HCT116 (cell line): Measurements from ENCODE around the gene CST1.
"Not testable (repeated sequence)": the region's sequence is repeated elsewhere in the genome, so short reads cannot be mapped to it uniquely, and the experiment has no call there.

ENCODE experiments used
- CTCF ChIP-seq, 3 experiments: fragments of 200-600 bp in 1 of 3; sonication (generic) in 1 of 3; IDR thresholded peaks in 2 of 3; conservative IDR thresholded peaks in 1 of 3; 2 replicates each; pipeline ENCODE4 v1.5.1; 2012 to 2017; ENCODE audit warnings: low read depth in 2 of 3, low read length in 2 of 3, antibody characterized with exemption in 1 of 3, borderline replicate concordance in 1 of 3, control low read depth in 1 of 3, mild to moderate bottlenecking in 1 of 3, mixed read lengths in 1 of 3, mixed run types in 1 of 3, moderate library complexity in 1 of 3; ENCODE audit not compliant: insufficient read depth in 1 of 3
- EZH2phosphoT487 ChIP-seq: fragments of 200-600 bp; IDR thresholded peaks from 2 replicates; pipeline ENCODE4 v1.6.1; 2018; ENCODE audit warnings: antibody characterized with exemption, borderline replicate concordance
- FOSL1 ChIP-seq: IDR thresholded peaks from 2 replicates; pipeline ENCODE4 v1.6.1; 2012; ENCODE audit warnings: low read depth
- JUND ChIP-seq: IDR thresholded peaks from 2 replicates; pipeline ENCODE4 v1.6.1; 2012
- POLR2A ChIP-seq: IDR thresholded peaks from 2 replicates; pipeline ENCODE4 v1.7.0; 2011; ENCODE audit warnings: borderline replicate concordance; ENCODE audit not compliant: insufficient read depth, insufficient read length; ENCODE audit errors: extremely low read depth
- POLR2AphosphoS5 ChIP-seq: IDR thresholded peaks from 2 replicates; pipeline ENCODE4 v1.6.1; 2011; ENCODE audit warnings: mild to moderate bottlenecking, low read depth, low read length, moderate library complexity
- RAD21 ChIP-seq: IDR thresholded peaks from 2 replicates; pipeline ENCODE4 v1.6.1; 2012; ENCODE audit warnings: low read depth, mild to moderate bottlenecking
- SRF ChIP-seq: IDR thresholded peaks from 2 replicates; pipeline ENCODE4 v1.6.1; 2012; ENCODE audit warnings: low read depth
- TCF7L2 ChIP-seq: IDR thresholded peaks from 2 replicates; pipeline ENCODE4 v1.7.0; 2011; ENCODE audit warnings: borderline replicate concordance, inconsistent platforms; ENCODE audit not compliant: insufficient read depth, insufficient read length; ENCODE audit errors: extremely low read depth
- YY1 ChIP-seq: IDR thresholded peaks from 2 replicates; pipeline ENCODE4 v1.6.1; 2011; ENCODE audit warnings: low read length, low read depth, moderate library complexity, mild to moderate bottlenecking; ENCODE audit not compliant: insufficient replicate concordance; ENCODE audit errors: extremely low read depth
- ZNF274 ChIP-seq: fragments of 200-500 bp; sonication (Bioruptor generic); IDR thresholded peaks from 2 replicates; pipeline ENCODE4 v1.6.1; 2014; ENCODE audit warnings: mild to moderate bottlenecking, low read depth, low read length, inconsistent platforms
- TF ChIP-seq, protein P1 (sequence below): IDR thresholded peaks from 2 replicates; pipeline ENCODE4 v1.6.1; 2012

- not testable (repeated sequence) for TF ChIP-seq SRF; POLR2A; CTCF (IDR thresholded peaks at IDR 0.05 in 2 of 3, conservative IDR thresholded peaks at IDR 0.05 in 1 of 3; ENCODE audit: borderline replicate concordance in 1 of 3, insufficient read depth in 1 of 3, low read depth in 2 of 3, low read length in 2 of 3); POLR2AphosphoS5; FOSL1; YY1; JUND; RAD21; ZNF274; EZH2phosphoT487; TCF7L2
- TF ChIP-seq, protein P1, sequence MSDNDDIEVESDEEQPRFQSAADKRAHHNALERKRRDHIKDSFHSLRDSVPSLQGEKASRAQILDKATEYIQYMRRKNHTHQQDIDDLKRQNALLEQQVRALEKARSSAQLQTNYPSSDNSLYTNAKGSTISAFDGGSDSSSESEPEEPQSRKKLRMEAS = not testable (repeated sequence)
Observed at GRCh38 chr20:23768520-23768919, 17.8 kb upstream of the CST1 start.
